ENCODE measurements around the gene HTD2. TPM values are rescaled to one million over a fixed set of nuclear protein-coding genes. Genes with fewer than 3 reads are reported as not detected.

The HTD2 gene
- total RNA-seq, 1 experiment from 2014 or later: 7.4 TPM

GRCh38 chr3:58325525-58325992 is 19.2 kb downstream of the HTD2 start:
- Histone ChIP-seq H3K27ac (no peak overlapping the region), H3K4me2 (no peak overlapping the region), H3K9me3 (ENCODE audit: insufficient read depth, low read depth) (no peaks in the 10 kb centered on the region), H3K4me3 (no peak overlapping the region), H3K79me2 (ENCODE audit: low read depth) (no peaks in the 10 kb centered on the region), H2AFZ (no peak overlapping the region), H3K36me3 (ENCODE audit: low read depth) (no peaks in the 10 kb centered on the region), H4K20me1 (ENCODE audit: insufficient read depth) (peaks cover 3% of the 10 kb centered on the region; the same call in 1 of the 2 replicates), H3K27me3 (ENCODE audit: insufficient read depth, low read depth) (no peaks in the 10 kb centered on the region), H3K4me1 (replicated peaks; ENCODE audit: insufficient read depth) (no peaks in the 10 kb centered on the region), H3F3A (ENCODE audit: insufficient read depth, low read depth) (peaks cover 3% of the 10 kb centered on the region; the same call in 1 of the 2 replicates), H3K9me2 (ENCODE audit: insufficient read depth) (no peaks in the 10 kb centered on the region)
- TF ChIP-seq CTCF (conservative IDR thresholded peaks at IDR 0.05) (no peak), EZH2 (IDR thresholded peaks at IDR 0.05; ENCODE audit: low read depth) (no peak)
- CTCF ChIA-PET: no interaction called here
- no peak for DNase-seq
- intact Hi-C loops (cut with micrococcal nuclease; ENCODE audit: unreplicated experiment): no loop called here
- BruUV-seq (replicated peaks): no TSS peak
- POLR2A ChIA-PET (ENCODE audit: unreplicated experiment): no interaction called here

GRCh38 chr3:58326267-58326900 is 20.1 kb downstream of the HTD2 start:
- no peak overlapping the region for H3K27ac ChIP-seq
- CTCF ChIA-PET: no interaction called here

GRCh38 chr3:58329150-58329921 is 23.0 kb downstream of the HTD2 start:
- no peak for TF ChIP-seq EZH2 (IDR thresholded peaks at IDR 0.05; ENCODE audit: low read depth)
- TF ChIP-seq CTCF (conservative IDR thresholded peaks at IDR 0.05): no peak
- POLR2A ChIA-PET (ENCODE audit: unreplicated experiment): no interaction called here

More at GRCh38 chr3:58326267-58326900, 20.1 kb downstream of the HTD2 start:
- POLR2A ChIA-PET (ENCODE audit: unreplicated experiment): no interaction called here
- no peaks in the 10 kb centered on the region for H3K27me3 ChIP-seq (ENCODE audit: insufficient read depth, low read depth)
- BruUV-seq (replicated peaks): no TSS peak
- no peaks in the 10 kb centered on the region; the same call in 1 of the 2 replicates for H4K20me1 ChIP-seq (ENCODE audit: insufficient read depth)
- no peak for DNase-seq
- no peak overlapping the region for H2AFZ ChIP-seq
- no peaks in the 10 kb centered on the region for H3K36me3 ChIP-seq (ENCODE audit: low read depth)
- intact Hi-C loops (cut with micrococcal nuclease; ENCODE audit: unreplicated experiment): no loop called here
- no peaks in the 10 kb centered on the region for H3K9me2 ChIP-seq (ENCODE audit: insufficient read depth)
- no peak overlapping the region for H3K4me2 ChIP-seq
- no peaks in the 10 kb centered on the region for H3K9me3 ChIP-seq (ENCODE audit: insufficient read depth, low read depth)
- peaks cover 3% of the 10 kb centered on the region; the same call in 1 of the 2 replicates for H3F3A ChIP-seq (ENCODE audit: insufficient read depth, low read depth)
- no peak overlapping the region for H3K4me3 ChIP-seq
- no peaks in the 10 kb centered on the region for H3K79me2 ChIP-seq (ENCODE audit: low read depth)
- no peaks in the 10 kb centered on the region for H3K4me1 ChIP-seq (replicated peaks; ENCODE audit: insufficient read depth)
- TF ChIP-seq EZH2 (IDR thresholded peaks at IDR 0.05; ENCODE audit: low read depth): no peak
- no peak for TF ChIP-seq CTCF (conservative IDR thresholded peaks at IDR 0.05)

More at GRCh38 chr3:58329150-58329921, 23.0 kb downstream of the HTD2 start:
- Histone ChIP-seq H3K9me2 (ENCODE audit: insufficient read depth) (no peaks in the 10 kb centered on the region), H3K27me3 (ENCODE audit: insufficient read depth, low read depth) (no peaks in the 10 kb centered on the region), H3K79me2 (ENCODE audit: low read depth) (no peaks in the 10 kb centered on the region), H3K4me3 (no peak overlapping the region), H3K4me2 (no peak overlapping the region), H3K36me3 (ENCODE audit: low read depth) (no peaks in the 10 kb centered on the region), H4K20me1 (ENCODE audit: insufficient read depth) (no peaks in the 10 kb centered on the region), H3K4me1 (replicated peaks; ENCODE audit: insufficient read depth) (peaks cover 8% of the 10 kb centered on the region), H3K9me3 (ENCODE audit: insufficient read depth, low read depth) (no peaks in the 10 kb centered on the region), H3F3A (ENCODE audit: insufficient read depth, low read depth) (peaks cover 8% of the 10 kb centered on the region; the same call in 1 of the 2 replicates), H2AFZ (no peak overlapping the region), H3K27ac (no peak overlapping the region)
- CTCF ChIA-PET: interaction anchor here (0.6 kb wide), 1 partner anchor 148 kb away, joined by 3 read pairs; no protein-coding TSS in a partner anchor
- intact Hi-C loops (cut with micrococcal nuclease; ENCODE audit: unreplicated experiment): no loop called here
- no TSS peak for BruUV-seq (replicated peaks)
- DNase-seq: no peak

Measured in PC-9 (cell line).